T follicular helper cell (primary cell): ENCODE measurements around the gene TCN2.
"Not testable (repeated sequence)": the region's sequence is repeated elsewhere in the genome, so short reads cannot be mapped to it uniquely, and the experiment has no call there.

ENCODE experiments used
- DNase-seq: peaks from one replicate; pipeline ENCODE4 v3.0.0-alpha.2; 2020; ENCODE audit warnings: low read depth

TCN2 gene

DNA sequence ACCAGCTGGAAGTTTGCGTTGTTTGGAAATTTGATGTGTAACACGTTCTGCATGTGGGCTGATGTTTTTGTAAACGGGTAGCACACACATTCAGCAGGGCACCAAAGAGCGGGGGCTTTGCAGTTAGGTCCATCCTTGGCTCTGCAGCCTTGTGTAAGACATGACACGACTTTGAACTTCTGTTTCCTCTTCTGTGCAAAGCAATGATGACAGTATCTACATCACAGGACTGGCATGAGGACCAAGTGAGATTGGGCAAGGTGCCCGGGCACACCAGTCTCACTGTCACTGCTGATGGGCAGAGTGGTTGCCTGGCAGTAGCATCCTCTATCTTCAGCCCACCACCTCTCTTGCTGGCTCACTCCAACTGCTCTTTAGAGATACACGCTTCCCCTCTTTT lies 3.3 kb downstream of the TCN2 start:
- DNase-seq, result no peak

DNA sequence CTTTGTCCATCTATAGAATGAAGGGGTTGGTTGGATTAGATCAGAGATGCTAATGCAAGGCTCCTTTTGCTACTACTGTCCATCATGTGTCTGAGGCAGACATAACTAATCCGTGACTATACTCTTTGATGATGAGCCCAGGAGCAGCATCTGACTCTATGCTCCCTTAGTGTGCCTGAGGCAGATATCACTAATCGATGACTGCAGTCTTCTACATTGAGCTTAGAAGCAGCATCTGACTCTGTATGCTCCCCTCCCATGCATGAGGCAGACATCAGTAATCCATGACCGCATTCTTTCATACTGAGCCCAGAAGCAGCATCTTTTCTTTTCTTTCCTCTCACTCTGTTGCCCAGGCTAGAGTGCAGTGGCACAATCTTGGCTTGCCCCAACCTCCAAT lies 4.2 kb downstream of the TCN2 start:
- DNase-seq, result no peak

- DNase-seq, result no peak
Observed at GRCh38 chr22:30612789-30613188, 5.8 kb downstream of the TCN2 start.

- DNase-seq, result no peak
Observed at GRCh38 chr22:30614268-30614667, 7.3 kb downstream of the TCN2 start.

GRCh38 chr22:30614879-30615278 lies 7.9 kb downstream of the TCN2 start:
- DNase-seq, result no peak

- no peak for DNase-seq
Observed at GRCh38 chr22:30615543-30615954, 8.6 kb downstream of the TCN2 start.

GRCh38 chr22:30617819-30618218 lies 10.8 kb downstream of the TCN2 start:
- no peak for DNase-seq

GRCh38 chr22:30619909-30620308 lies 12.9 kb downstream of the TCN2 start:
- DNase-seq, result not testable (repeated sequence)

GRCh38 chr22:30626413-30626812 lies 19.4 kb downstream of the TCN2 start:
- no peak for DNase-seq

- DNase-seq, result no peak
Observed at GRCh38 chr22:30627471-30627870, 20.5 kb downstream of the TCN2 start.

DNA sequence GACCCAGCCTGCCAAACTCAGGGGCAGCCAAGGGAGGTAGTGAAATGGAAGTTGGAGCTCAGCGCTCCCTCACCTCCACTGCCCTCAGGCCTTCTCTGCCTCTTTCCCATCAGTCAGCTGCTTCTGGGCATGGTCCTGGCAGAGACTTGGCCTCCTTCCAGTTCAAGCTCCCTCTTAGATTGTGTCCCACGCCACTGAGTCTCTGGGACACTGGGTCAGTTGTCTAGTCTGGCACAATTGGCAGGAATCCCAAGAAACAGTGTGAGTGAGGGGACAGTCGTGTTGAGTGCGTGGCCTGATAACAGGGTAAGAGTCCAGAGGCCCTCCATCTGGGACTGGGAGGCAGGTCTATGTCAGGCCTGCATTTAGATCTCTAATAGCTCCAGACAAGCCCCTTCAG lies 21.5 kb downstream of the TCN2 start:
- no peak for DNase-seq

GRCh38 chr22:30631469-30631868 lies 24.5 kb downstream of the TCN2 start:
- not testable (repeated sequence) for DNase-seq

GRCh38 chr22:30634471-30635233 lies 27.7 kb downstream of the TCN2 start:
- DNase-seq, result peak; percentile 81

DNA sequence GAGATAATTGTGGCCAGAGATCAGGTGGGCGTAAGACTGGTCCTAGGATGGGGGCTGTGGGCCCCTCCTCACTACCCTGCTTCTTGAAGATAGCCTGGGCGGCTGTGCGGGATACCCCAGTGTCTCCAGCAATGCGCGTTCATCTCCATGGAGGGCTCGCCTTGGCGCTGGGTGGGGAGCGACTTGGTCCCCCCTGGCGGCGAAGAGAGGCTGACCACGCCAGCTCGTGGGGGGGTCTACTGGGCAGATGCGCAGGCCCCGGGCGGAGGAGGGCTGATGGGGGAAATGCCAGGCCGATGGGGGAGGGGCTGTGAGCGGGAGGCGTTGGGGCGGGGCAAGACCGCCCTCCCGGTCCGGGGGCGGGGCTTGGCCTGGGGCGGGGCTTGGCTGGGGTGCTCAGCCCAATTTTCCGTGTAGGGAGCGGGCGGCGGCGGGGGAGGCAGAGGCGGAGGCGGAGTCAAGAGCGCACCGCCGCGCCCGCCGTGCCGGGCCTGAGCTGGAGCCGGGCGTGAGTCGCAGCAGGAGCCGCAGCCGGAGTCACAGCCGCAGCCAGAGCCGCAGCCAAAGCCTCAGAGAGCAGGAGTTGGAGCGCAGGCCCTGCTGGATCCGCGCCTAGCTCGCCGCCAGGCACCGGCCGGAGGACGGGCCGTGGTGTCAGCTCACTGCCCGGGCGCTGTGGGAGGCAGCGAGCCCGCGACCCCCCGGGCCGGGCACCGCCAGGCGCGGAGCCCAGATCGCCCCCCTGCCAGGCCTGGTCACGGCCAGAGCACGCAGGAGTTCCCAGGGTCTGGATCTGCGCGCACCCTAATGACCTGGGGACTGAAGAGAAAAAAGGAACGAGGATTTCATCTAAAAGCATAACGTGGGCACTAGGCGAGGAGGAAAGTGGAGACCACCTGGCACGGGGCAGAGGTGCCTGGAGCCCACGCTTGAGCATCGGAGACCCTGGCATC lies 28.6 kb downstream of the TCN2 start, which contains the start of gene SLC35E4:
Gene SLC35E4, plus strand, starts transcription at position 509 of the 953 bp plus-strand sequence. CDS start 670 bp downstream, outside the sequence.
- peak; percentile 94 for DNase-seq

GRCh38 chr22:30636226-30637077 lies 29.5 kb downstream of the TCN2 start:
- no peak for DNase-seq

GRCh38 chr22:30637701-30638114 lies 30.7 kb downstream of the TCN2 start:
- DNase-seq, result no peak

DNA sequence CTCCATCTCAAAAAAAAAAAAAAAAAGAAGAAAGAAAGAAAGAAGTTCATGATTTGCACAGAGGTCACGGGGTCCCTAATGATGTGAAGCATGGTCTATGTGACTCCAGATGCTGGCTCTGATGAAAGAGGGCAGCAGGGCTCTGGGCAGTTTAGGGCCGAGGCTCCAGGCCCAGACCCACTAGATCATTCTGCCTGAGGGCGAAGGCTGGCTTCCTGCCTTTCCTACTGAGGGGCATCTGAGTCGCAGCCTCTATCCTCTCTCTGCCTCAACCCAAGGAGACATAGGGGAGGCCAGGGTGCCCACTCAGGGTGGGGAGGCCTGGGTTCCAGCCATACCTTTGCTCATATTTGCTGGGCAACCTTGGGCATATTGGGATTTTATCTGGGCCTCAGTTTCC lies 33.4 kb downstream of the TCN2 start:
- DNase-seq, result no peak

DNA sequence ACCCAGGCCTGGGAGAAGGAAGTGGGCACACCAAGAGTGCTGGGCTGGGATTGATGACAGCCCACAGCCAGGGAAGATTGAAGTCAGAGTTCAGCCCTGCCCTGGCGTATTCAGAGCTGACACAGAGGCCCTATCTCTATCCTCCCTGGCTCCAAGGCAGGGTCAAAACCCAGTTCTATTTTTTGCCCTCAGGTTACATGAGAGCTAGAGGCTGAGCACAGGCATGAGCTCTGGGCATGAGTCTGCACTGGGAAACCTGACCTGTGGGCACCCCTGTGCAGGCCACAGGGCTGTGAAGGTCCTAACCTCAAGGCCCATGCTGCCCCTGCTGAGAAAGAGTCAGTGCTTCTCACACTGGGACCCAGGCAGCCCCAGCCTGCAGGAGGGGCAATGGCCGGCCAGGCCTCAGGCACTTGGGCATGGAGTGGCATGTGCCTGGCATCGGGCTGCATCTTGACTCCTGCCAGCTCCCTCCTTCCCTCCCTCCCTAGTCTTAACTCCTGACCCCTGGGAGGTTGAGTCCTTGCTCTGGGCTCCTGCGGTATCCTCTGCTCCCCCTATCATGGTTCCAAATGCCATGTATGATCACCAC lies 34.0 kb downstream of the TCN2 start:
- no peak for DNase-seq

DNA sequence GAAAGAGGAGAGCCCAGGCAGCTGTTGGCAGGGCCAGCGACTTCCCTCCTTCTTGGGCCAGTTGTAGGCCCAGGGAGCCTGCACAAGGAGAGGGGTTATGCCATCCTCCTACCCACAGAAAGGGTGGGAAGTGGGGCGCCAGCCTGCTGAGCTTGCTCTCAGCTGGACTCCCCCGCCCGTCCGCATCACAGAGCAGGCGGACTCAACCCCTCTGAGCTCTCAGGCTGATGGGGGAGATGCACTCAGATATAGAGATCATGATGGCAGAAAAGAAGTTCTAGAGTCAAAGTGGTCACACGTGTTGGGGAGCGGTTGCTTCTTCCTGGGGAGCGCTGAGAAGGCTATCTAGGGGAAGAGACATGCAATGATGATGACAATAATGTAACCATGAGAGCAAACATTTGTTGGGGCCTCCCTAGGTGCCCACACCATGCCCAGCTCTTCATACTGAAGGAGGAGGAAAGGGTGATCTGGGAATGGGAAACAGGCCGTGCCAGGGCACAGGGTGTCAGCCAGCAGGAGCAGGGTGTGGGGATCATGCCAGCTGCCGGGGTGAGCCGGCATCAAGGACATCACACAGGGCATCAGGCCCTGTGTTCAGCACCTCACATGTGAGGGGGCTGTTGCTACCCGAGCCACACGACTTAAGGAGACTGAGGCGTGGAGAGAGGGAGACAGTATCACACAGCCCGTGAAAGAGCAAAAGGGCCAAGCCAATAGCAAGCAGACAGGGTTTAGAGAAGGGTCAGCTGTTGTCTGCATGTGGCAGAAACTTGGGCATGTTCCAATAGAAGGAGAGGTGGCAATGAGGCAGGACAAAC lies 36.3 kb downstream of the TCN2 start:
- DNase-seq, result no peak

- DNase-seq, result no peak
Observed at GRCh38 chr22:30646518-30647160, 39.7 kb downstream of the TCN2 start.
